Hematopoietic multipotent progenitor cell treated with erythropoietin and hydrocortisone succinate and interleukin-3 and kit ligand, for 17 days (in vitro differentiated cells): ENCODE data around the gene AFF2.

Experiments
- DNase-seq: peaks from one replicate; pipeline ENCODE4 v3.0.0-alpha.2; 2015; ENCODE audit warnings: low spot score

AFF2 gene

GRCh38 chrX:149013081-149013480, 512.7 kb downstream of the AFF2 start:
- DNase-seq = no peak

- DNase-seq = no peak
These were observed 520.7 kb downstream of the AFF2 start for GRCh38 chrX:149021159-149021558.

GRCh38 chrX:149022485-149022884, 522.1 kb downstream of the AFF2 start:
- no peak for DNase-seq

GRCh38 chrX:149032449-149032848, 532.0 kb downstream of the AFF2 start:
- no peak for DNase-seq

- no peak for DNase-seq
These were observed 535.7 kb downstream of the AFF2 start for GRCh38 chrX:149036086-149036485.

- no peak for DNase-seq
These were observed 537.0 kb downstream of the AFF2 start for GRCh38 chrX:149037281-149037870.

- DNase-seq = no peak
These were observed 538.6 kb downstream of the AFF2 start for GRCh38 chrX:149039057-149039456.

- no peak for DNase-seq
These were observed 540.6 kb downstream of the AFF2 start for GRCh38 chrX:149040873-149041535.

- no peak for DNase-seq
These were observed 543.0 kb downstream of the AFF2 start for GRCh38 chrX:149043401-149043800.

GRCh38 chrX:149044471-149044870, 544.1 kb downstream of the AFF2 start:
- DNase-seq = no peak

- DNase-seq = no peak
These were observed 545.3 kb downstream of the AFF2 start for GRCh38 chrX:149045645-149046210.
